RWPE2 (cell line): ENCODE results near the gene KCNJ11.

Experiments used
- ATAC-seq: fragments of 200-7000 bp; cut with Tn5 transposase; 3 replicates; pipeline ENCODE4 v1.9.1; 2021; ENCODE audit warnings: low read depth
- DNase-seq: peaks from one replicate; pipeline ENCODE4 v3.0.0-alpha.2; 2020; ENCODE audit warnings: low spot score
- H3K27ac ChIP-seq: fragments of 450-650 bp; 2 replicates; pipeline ENCODE4 v1.5.1; 2017; ENCODE audit warnings: mild to moderate bottlenecking; ENCODE audit not compliant: poor library complexity, severe bottlenecking
- H3K27me3 ChIP-seq: fragments of 250-450 bp; sonication (Bioruptor Pico); 2 replicates; pipeline ENCODE4 v1.5.1; 2021; ENCODE audit warnings: mild to moderate bottlenecking, moderate library complexity; ENCODE audit not compliant: insufficient read depth, poor library complexity, severe bottlenecking
- H3K36me3 ChIP-seq: fragments of 250-450 bp; sonication (Bioruptor Pico); 2 replicates; pipeline ENCODE4 v1.5.1; 2020; ENCODE audit warnings: low read depth, mild to moderate bottlenecking, moderate library complexity
- H3K4me1 ChIP-seq: fragments of 250-450 bp; sonication (Bioruptor Pico); 2 replicates; pipeline ENCODE4 v1.5.1; 2021; ENCODE audit warnings: mild to moderate bottlenecking, moderate library complexity; ENCODE audit not compliant: insufficient read depth, poor library complexity, severe bottlenecking
- H3K4me3 ChIP-seq: fragments of 250-450 bp; sonication (Bioruptor Pico); 2 replicates; pipeline ENCODE4 v1.5.1; 2021; ENCODE audit warnings: mild to moderate bottlenecking, moderate library complexity; ENCODE audit not compliant: severe bottlenecking
- H3K9me3 ChIP-seq: fragments of 250-450 bp; sonication (Bioruptor Pico); 2 replicates; pipeline ENCODE4 v1.5.1; 2021; ENCODE audit warnings: mild to moderate bottlenecking, moderate library complexity; ENCODE audit not compliant: severe bottlenecking
- TF ChIP-seq, protein P1 (sequence below): fragments of 450-650 bp; IDR thresholded peaks from one replicate; pipeline ENCODE4 v1.5.1; 2017; ENCODE audit warnings: mild to moderate bottlenecking, moderate library complexity; ENCODE audit not compliant: poor library complexity, severe bottlenecking

The KCNJ11 gene

DNA sequence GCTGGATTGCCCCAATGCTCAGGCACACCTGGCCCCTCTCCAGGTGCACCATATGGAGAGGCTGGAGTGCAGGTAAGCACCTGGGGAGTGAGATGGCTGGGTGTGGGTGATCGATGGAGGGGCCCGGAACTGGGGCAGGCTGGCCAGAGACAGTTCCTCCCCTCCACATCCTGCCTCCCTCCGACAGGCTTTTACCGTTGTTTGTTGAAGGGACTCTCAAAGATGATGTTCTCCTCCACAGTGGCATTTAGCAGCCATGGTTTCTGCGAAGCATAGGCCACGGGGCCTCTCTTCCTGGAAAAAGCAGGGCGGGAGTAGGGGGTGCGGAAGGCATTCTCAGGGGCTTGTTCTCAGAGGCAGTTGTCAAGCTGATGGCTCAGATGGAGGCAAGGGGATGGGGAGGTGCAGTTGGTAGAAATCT lies 25.9 kb upstream of the KCNJ11 start:
- H3K27ac ChIP-seq = no peak overlapping the region
- H3K4me3 ChIP-seq = no peak overlapping the region
- H3K4me1 ChIP-seq = no peaks in the 10 kb centered on the region
- DNase-seq (no peak), ATAC-seq (no peak)
- H3K36me3 ChIP-seq = no peaks in the 10 kb centered on the region
- TF ChIP-seq, protein P1, sequence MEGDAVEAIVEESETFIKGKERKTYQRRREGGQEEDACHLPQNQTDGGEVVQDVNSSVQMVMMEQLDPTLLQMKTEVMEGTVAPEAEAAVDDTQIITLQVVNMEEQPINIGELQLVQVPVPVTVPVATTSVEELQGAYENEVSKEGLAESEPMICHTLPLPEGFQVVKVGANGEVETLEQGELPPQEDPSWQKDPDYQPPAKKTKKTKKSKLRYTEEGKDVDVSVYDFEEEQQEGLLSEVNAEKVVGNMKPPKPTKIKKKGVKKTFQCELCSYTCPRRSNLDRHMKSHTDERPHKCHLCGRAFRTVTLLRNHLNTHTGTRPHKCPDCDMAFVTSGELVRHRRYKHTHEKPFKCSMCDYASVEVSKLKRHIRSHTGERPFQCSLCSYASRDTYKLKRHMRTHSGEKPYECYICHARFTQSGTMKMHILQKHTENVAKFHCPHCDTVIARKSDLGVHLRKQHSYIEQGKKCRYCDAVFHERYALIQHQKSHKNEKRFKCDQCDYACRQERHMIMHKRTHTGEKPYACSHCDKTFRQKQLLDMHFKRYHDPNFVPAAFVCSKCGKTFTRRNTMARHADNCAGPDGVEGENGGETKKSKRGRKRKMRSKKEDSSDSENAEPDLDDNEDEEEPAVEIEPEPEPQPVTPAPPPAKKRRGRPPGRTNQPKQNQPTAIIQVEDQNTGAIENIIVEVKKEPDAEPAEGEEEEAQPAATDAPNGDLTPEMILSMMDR = no peak
- peaks cover 4% of the 10 kb centered on the region for H3K27me3 ChIP-seq
- no peaks in the 10 kb centered on the region for H3K9me3 ChIP-seq

DNA sequence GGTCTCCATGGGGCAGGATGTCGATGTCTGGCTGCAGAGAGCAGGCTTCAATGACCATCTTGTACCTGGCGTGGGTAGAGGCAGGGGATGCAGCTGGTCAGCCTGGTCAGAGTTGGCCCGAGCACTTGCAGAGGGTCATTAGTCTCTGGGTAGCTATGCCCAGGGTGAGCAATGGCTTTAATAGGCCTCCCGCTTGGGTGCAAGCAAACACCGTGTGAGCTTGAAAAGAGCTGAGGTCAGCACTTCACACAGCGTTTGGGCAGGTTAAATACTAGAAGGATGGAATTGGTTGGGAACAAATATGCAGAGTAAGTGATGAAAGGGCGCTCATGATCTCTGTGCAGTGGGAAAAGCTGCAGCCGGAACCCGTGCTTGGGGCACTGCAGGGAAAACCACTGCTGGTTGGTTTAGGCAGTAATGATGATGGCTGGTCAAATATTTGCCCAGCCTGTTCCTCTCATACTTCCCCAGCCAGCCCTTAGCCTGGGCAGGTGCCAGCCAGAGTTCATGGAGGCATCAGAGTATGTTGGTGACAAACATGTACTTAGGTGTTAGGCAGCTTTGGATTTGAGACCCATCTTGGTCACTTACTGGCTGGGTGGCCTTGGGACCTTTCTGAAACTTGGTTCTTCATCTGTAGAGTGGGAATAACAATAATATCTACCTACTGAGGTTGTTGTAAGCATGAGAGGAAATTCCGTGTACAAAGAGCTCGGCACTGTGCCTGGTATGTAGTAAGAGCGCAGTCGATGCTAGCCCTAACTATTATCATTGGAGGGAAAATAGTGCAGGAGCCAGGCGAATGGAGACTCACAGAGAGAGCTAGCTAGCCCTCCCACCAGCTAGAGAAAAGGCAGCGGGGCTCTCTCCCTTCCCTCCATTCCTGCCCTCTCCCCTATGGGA lies 25.2 kb upstream of the KCNJ11 start:
- no peak for ATAC-seq
- no peak for DNase-seq
- H3K4me1 ChIP-seq = no peaks in the 10 kb centered on the region
- peaks cover 2% of the 10 kb centered on the region for H3K27me3 ChIP-seq
- no peak overlapping the region for H3K4me3 ChIP-seq
- no peaks in the 10 kb centered on the region for H3K9me3 ChIP-seq
- H3K36me3 ChIP-seq = no peaks in the 10 kb centered on the region
- no peak overlapping the region for H3K27ac ChIP-seq
- TF ChIP-seq, protein P1 = no peak

DNA sequence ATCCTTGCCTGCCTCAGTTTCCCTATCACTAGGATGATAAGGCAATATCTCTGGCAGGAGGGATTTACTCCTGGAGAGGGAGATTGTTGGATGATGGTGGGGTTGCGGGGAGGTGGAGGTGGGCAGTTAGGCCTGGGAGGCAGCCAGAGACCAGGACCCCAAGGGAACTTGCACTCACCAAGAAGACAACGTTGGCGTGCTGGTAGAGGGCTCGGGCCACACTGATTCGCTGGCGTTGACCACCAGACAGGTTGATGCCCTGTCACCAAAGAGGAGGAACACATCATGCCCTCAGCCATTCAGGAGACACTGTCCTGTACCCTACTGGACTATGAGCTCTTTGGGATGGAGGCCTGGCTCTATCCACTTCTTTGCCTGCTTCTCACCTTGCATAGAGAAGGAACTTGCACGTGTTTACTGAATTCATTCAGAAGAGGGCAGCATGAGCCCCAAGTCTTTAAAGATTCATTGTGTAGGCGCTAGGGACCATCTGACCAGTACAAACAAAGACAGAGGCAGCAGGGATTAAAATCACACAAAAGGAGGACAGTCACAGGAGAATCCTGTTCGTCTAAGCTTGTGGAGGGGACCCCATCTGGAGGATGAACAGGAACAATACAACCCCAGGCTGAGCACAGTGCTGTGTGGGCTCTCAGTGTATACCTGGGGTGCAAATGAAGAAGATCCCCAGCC lies 24.2 kb upstream of the KCNJ11 start:
- H3K36me3 ChIP-seq = no peaks in the 10 kb centered on the region
- no peak overlapping the region for H3K4me3 ChIP-seq
- H3K9me3 ChIP-seq = peaks cover under 1% of the 10 kb centered on the region
- ATAC-seq (no peak), DNase-seq (no peak)
- no peaks in the 10 kb centered on the region for H3K4me1 ChIP-seq
- TF ChIP-seq, protein P1 = no peak
- no peaks in the 10 kb centered on the region for H3K27me3 ChIP-seq
- H3K27ac ChIP-seq = no peak overlapping the region

DNA sequence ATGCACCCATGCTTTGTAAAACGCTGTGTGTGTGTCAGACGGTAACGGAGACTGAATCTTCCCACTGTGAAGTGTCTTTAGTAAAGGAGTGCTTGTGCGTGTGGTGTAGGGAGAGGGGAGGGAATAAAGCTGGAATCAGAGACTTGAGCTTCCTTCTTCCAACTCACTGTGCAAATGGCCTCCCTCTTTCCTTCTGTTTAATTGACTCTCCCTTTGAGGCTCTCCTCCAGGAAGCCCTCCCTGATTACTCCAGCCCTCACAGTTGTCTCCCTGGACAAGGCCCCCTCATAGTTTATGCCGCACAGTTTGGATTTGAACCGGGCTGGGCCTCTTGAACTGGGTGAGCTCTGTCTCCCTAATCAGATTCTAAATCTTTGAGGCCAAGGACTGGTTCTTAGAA lies 23.0 kb upstream of the KCNJ11 start:
- Histone ChIP-seq H3K4me1 (no peaks in the 10 kb centered on the region), H3K27me3 (no peaks in the 10 kb centered on the region), H3K27ac (no peak overlapping the region), H3K4me3 (no peak overlapping the region), H3K9me3 (peaks cover 2% of the 10 kb centered on the region), H3K36me3 (no peaks in the 10 kb centered on the region)
- no peak for ATAC-seq
- TF ChIP-seq, protein P1 = no peak
- DNase-seq = no peak
